Keratinocyte (primary cell): ENCODE results near the gene DAPK2.

Source experiments
- EZH2 ChIP-seq: IDR thresholded peaks from one replicate; pipeline ENCODE4 v1.6.1; 2012; ENCODE audit warnings: inconsistent platforms, mild to moderate bottlenecking, low read length, moderate library complexity
- TF ChIP-seq, protein P1 (sequence below), 3 experiments: IDR thresholded peaks in 1 of 3; conservative IDR thresholded peaks in 1 of 3; optimal IDR thresholded peaks in 1 of 3; 2 replicates in 2 of 3; 3 replicates in 1 of 3; pipeline versions ENCODE3 to v1.5.1; 2011; ENCODE audit warnings: low read length in 3 of 3, mild to moderate bottlenecking in 3 of 3, moderate library complexity in 2 of 3, control low read depth in 1 of 3, inconsistent platforms in 1 of 3; ENCODE audit not compliant: insufficient read depth in 2 of 3; ENCODE audit errors: extremely low read depth in 1 of 3

DNA sequence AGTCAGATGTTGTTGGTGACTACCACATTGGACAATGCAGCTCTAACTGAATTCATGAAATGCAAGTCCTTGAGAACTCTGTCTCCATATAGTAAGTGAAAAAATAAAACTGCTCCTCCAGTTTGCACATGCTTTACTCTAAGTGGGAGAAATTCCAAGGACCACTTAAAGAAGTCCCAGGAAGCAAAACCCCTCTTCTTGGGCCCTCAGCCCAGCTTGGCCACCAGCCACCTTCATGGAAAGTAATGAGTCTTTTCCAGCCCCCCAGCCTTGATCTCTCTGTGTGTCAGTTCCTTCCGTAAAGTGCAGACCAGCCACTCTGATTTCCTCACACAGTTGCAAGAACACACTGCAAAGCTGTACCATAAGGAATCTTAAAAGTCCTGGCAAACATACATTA lies 34.5 kb downstream of the DAPK2 start:
- TF ChIP-seq, protein P1, sequence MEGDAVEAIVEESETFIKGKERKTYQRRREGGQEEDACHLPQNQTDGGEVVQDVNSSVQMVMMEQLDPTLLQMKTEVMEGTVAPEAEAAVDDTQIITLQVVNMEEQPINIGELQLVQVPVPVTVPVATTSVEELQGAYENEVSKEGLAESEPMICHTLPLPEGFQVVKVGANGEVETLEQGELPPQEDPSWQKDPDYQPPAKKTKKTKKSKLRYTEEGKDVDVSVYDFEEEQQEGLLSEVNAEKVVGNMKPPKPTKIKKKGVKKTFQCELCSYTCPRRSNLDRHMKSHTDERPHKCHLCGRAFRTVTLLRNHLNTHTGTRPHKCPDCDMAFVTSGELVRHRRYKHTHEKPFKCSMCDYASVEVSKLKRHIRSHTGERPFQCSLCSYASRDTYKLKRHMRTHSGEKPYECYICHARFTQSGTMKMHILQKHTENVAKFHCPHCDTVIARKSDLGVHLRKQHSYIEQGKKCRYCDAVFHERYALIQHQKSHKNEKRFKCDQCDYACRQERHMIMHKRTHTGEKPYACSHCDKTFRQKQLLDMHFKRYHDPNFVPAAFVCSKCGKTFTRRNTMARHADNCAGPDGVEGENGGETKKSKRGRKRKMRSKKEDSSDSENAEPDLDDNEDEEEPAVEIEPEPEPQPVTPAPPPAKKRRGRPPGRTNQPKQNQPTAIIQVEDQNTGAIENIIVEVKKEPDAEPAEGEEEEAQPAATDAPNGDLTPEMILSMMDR (optimal IDR thresholded peaks at IDR 0.05 in 1 of 3, IDR thresholded peaks at IDR 0.05 in 1 of 3, conservative IDR thresholded peaks at IDR 0.05 in 1 of 3; ENCODE audit: extremely low read depth in 1 of 3, insufficient read depth in 2 of 3, low read length in 3 of 3): no peak
- no peak for TF ChIP-seq EZH2
